Hippocampal formation (tissue), 2 donors: Measurements from ENCODE around the gene MINDY4.

Experiments used
- DNase-seq, 2 donors: peaks; one replicate each; lab custom pipeline; 2025; lab: John Stamatoyannopoulos, UW

The MINDY4 gene

GRCh38 chr7:30916767-30917166, 145.6 kb downstream of the MINDY4 start:
- DNase-seq = no peak

GRCh38 chr7:30917216-30917893, 146.1 kb downstream of the MINDY4 start:
- DNase-seq = no peak

- no peak for DNase-seq
These were observed 147.5 kb downstream of the MINDY4 start for GRCh38 chr7:30918676-30919075.

GRCh38 chr7:30920021-30920583, 148.9 kb downstream of the MINDY4 start:
- no peak for DNase-seq

- no peak for DNase-seq
These were observed 149.6 kb downstream of the MINDY4 start for GRCh38 chr7:30920584-30921539.

- DNase-seq = no peak
These were observed 150.6 kb downstream of the MINDY4 start for GRCh38 chr7:30921540-30922401.

GRCh38 chr7:30922596-30922995, 151.4 kb downstream of the MINDY4 start:
- no peak for DNase-seq

- no peak for DNase-seq
These were observed 152.0 kb downstream of the MINDY4 start for GRCh38 chr7:30923009-30923773.

- DNase-seq = no peak
These were observed 152.7 kb downstream of the MINDY4 start for GRCh38 chr7:30923774-30924413.

GRCh38 chr7:30924624-30925023, 153.4 kb downstream of the MINDY4 start:
- DNase-seq = no peak

- no peak for DNase-seq
These were observed 153.9 kb downstream of the MINDY4 start for GRCh38 chr7:30925117-30925516.

GRCh38 chr7:30925913-30926312, 154.7 kb downstream of the MINDY4 start:
- DNase-seq = no peak

GRCh38 chr7:30926313-30926712, 155.1 kb downstream of the MINDY4 start:
- DNase-seq = no peak

- no peak for DNase-seq
These were observed 155.8 kb downstream of the MINDY4 start for GRCh38 chr7:30927040-30927439.

GRCh38 chr7:30927559-30927958, 156.3 kb downstream of the MINDY4 start:
- DNase-seq = no peak

- no peak for DNase-seq
These were observed 157.1 kb downstream of the MINDY4 start for GRCh38 chr7:30928254-30928872.

GRCh38 chr7:30929686-30930085, 158.5 kb downstream of the MINDY4 start:
- no peak for DNase-seq

GRCh38 chr7:30930621-30931020, 159.4 kb downstream of the MINDY4 start:
- DNase-seq = no peak

- DNase-seq = no peak
These were observed 160.1 kb downstream of the MINDY4 start for GRCh38 chr7:30931161-30931928.
